BLaER1 (cell line): ENCODE data around the gene SLC35F1.
"Not testable (repeated sequence)": the region's sequence is repeated elsewhere in the genome, so short reads cannot be mapped to it uniquely, and the experiment has no call there.

Experiments used
- H3K27ac ChIP-seq: shearing (Covaris generic); formaldehyde crosslinking; 2 replicates; pipeline ENCODE4 v1.8.1; 2022
- H3K27me3 ChIP-seq: shearing (Covaris generic); formaldehyde crosslinking; 2 replicates; pipeline ENCODE4 v1.8.1; 2022
- H3K36me3 ChIP-seq: shearing (Covaris generic); formaldehyde crosslinking; 2 replicates; pipeline ENCODE4 v1.8.1; 2022
- H3K4me1 ChIP-seq: shearing (Covaris generic); formaldehyde crosslinking; 2 replicates; pipeline ENCODE4 v1.8.1; 2022
- H3K4me2 ChIP-seq: shearing (Covaris generic); formaldehyde crosslinking; 2 replicates; pipeline ENCODE4 v1.8.1; 2022
- H3K4me3 ChIP-seq: shearing (Covaris generic); formaldehyde crosslinking; 2 replicates; pipeline ENCODE4 v1.8.1; 2022
- H3K9ac ChIP-seq: shearing (Covaris generic); formaldehyde crosslinking; 2 replicates; pipeline ENCODE4 v1.8.1; 2022
- H3K9me3 ChIP-seq: shearing (Covaris generic); formaldehyde crosslinking; 2 replicates; pipeline ENCODE4 v1.8.1; 2022
- H4K20me1 ChIP-seq: shearing (Covaris generic); formaldehyde crosslinking; 2 replicates; pipeline ENCODE4 v1.8.1; 2022
- Cebpa-rat ChIP-seq: shearing (Covaris generic); IDR thresholded peaks from 2 replicates; pipeline ENCODE4 v1.8.1; 2022

Gene SLC35F1

GRCh38 chr6:117947234-117947633 lies 40.2 kb downstream of the SLC35F1 start:
- no peak overlapping the region for H3K4me3 ChIP-seq
- H3K4me2 ChIP-seq, result no peak overlapping the region
- H3K36me3 ChIP-seq, result no peaks in the 10 kb centered on the region
- H4K20me1 ChIP-seq, result no peaks in the 10 kb centered on the region
- H3K27me3 ChIP-seq, result no peaks in the 10 kb centered on the region
- TF ChIP-seq Cebpa-rat, result no peak
- no peak overlapping the region for H3K27ac ChIP-seq
- H3K9me3 ChIP-seq, result no peaks in the 10 kb centered on the region
- no peak overlapping the region for H3K9ac ChIP-seq
- no peaks in the 10 kb centered on the region for H3K4me1 ChIP-seq

GRCh38 chr6:117951783-117952182 lies 44.7 kb downstream of the SLC35F1 start:
- no peaks in the 10 kb centered on the region for H3K36me3 ChIP-seq
- no peaks in the 10 kb centered on the region for H4K20me1 ChIP-seq
- no peak overlapping the region for H3K27ac ChIP-seq
- H3K4me2 ChIP-seq, result no peak overlapping the region
- H3K9me3 ChIP-seq, result no peaks in the 10 kb centered on the region
- TF ChIP-seq Cebpa-rat, result no peak
- H3K4me3 ChIP-seq, result no peak overlapping the region
- no peaks in the 10 kb centered on the region for H3K27me3 ChIP-seq
- H3K9ac ChIP-seq, result no peak overlapping the region
- no peaks in the 10 kb centered on the region for H3K4me1 ChIP-seq

GRCh38 chr6:117955684-117956256 lies 48.7 kb downstream of the SLC35F1 start:
- Histone ChIP-seq H3K4me2 (no peak overlapping the region), H3K4me1 (no peaks in the 10 kb centered on the region), H4K20me1 (no peaks in the 10 kb centered on the region), H3K9ac (no peak overlapping the region), H3K9me3 (no peaks in the 10 kb centered on the region), H3K36me3 (no peaks in the 10 kb centered on the region), H3K4me3 (no peak overlapping the region), H3K27ac (no peak overlapping the region), H3K27me3 (no peaks in the 10 kb centered on the region)
- TF ChIP-seq Cebpa-rat, result no peak

GRCh38 chr6:117956386-117956785 lies 49.3 kb downstream of the SLC35F1 start:
- H3K4me2 ChIP-seq, result no peak overlapping the region
- no peaks in the 10 kb centered on the region for H3K9me3 ChIP-seq
- H3K9ac ChIP-seq, result no peak overlapping the region
- no peaks in the 10 kb centered on the region for H3K27me3 ChIP-seq
- no peaks in the 10 kb centered on the region for H3K4me1 ChIP-seq
- no peaks in the 10 kb centered on the region for H4K20me1 ChIP-seq
- H3K27ac ChIP-seq, result no peak overlapping the region
- no peaks in the 10 kb centered on the region for H3K36me3 ChIP-seq
- no peak for TF ChIP-seq Cebpa-rat
- no peak overlapping the region for H3K4me3 ChIP-seq

- no peak overlapping the region for H3K9ac ChIP-seq
- no peaks in the 10 kb centered on the region for H3K36me3 ChIP-seq
- H3K4me2 ChIP-seq, result no peak overlapping the region
- no peaks in the 10 kb centered on the region for H3K9me3 ChIP-seq
- no peaks in the 10 kb centered on the region for H3K27me3 ChIP-seq
- no peak overlapping the region for H3K27ac ChIP-seq
- H3K4me1 ChIP-seq, result no peaks in the 10 kb centered on the region
- H3K4me3 ChIP-seq, result no peak overlapping the region
- no peak for TF ChIP-seq Cebpa-rat
- H4K20me1 ChIP-seq, result no peaks in the 10 kb centered on the region
Measured at GRCh38 chr6:117958536-117958935, 51.5 kb downstream of the SLC35F1 start.

- no peak for TF ChIP-seq Cebpa-rat
- Histone ChIP-seq H3K27ac (no peak overlapping the region), H4K20me1 (no peaks in the 10 kb centered on the region)
Measured at GRCh38 chr6:117960877-117961276, 53.8 kb downstream of the SLC35F1 start.

GRCh38 chr6:117961301-117961700 lies 54.2 kb downstream of the SLC35F1 start:
- Histone ChIP-seq H3K36me3 (no peaks in the 10 kb centered on the region), H4K20me1 (no peaks in the 10 kb centered on the region)
- TF ChIP-seq Cebpa-rat, result no peak

More at GRCh38 chr6:117960877-117961276, 53.8 kb downstream of the SLC35F1 start:
- Histone ChIP-seq H3K4me1 (no peaks in the 10 kb centered on the region), H3K4me2 (no peak overlapping the region), H3K9ac (no peak overlapping the region), H3K4me3 (no peak overlapping the region), H3K27me3 (no peaks in the 10 kb centered on the region), H3K36me3 (no peaks in the 10 kb centered on the region), H3K9me3 (peaks cover 22% of the 10 kb centered on the region)

GRCh38 chr6:117965763-117966162 lies 58.7 kb downstream of the SLC35F1 start:
- H3K27ac ChIP-seq, H3K4me1 ChIP-seq, H4K20me1 ChIP-seq, H3K4me2 ChIP-seq, H3K4me3 ChIP-seq, H3K9ac ChIP-seq, H3K27me3 ChIP-seq, H3K36me3 ChIP-seq: not testable (repeated sequence)
- peaks cover 34% of the 10 kb centered on the region for H3K9me3 ChIP-seq

More at GRCh38 chr6:117961301-117961700, 54.2 kb downstream of the SLC35F1 start:
- no peak overlapping the region for H3K4me3 ChIP-seq
- H3K27ac ChIP-seq, result no peak overlapping the region
- no peaks in the 10 kb centered on the region for H3K4me1 ChIP-seq
- H3K9ac ChIP-seq, result no peak overlapping the region
- H3K27me3 ChIP-seq, result no peaks in the 10 kb centered on the region
- H3K4me2 ChIP-seq, result no peak overlapping the region
- H3K9me3 ChIP-seq, result peaks cover 25% of the 10 kb centered on the region

- Histone ChIP-seq H3K9me3 (peaks cover 24% of the 10 kb centered on the region), H3K36me3 (no peaks in the 10 kb centered on the region), H3K4me1 (no peaks in the 10 kb centered on the region), H3K9ac (no peak overlapping the region), H3K4me2 (no peak overlapping the region), H3K27ac (no peak overlapping the region), H4K20me1 (no peaks in the 10 kb centered on the region), H3K27me3 (no peaks in the 10 kb centered on the region), H3K4me3 (no peak overlapping the region)
- no peak for TF ChIP-seq Cebpa-rat
Measured at GRCh38 chr6:117971637-117972036, 64.6 kb downstream of the SLC35F1 start.

- H3K4me1 ChIP-seq, result no peaks in the 10 kb centered on the region
Measured at GRCh38 chr6:117974914-117975627, 68.0 kb downstream of the SLC35F1 start.

More at GRCh38 chr6:117974914-117975627, 68.0 kb downstream of the SLC35F1 start:
- Histone ChIP-seq H4K20me1 (no peaks in the 10 kb centered on the region), H3K9ac (no peak overlapping the region), H3K4me2 (no peak overlapping the region), H3K27ac (no peak overlapping the region), H3K4me3 (no peak overlapping the region), H3K27me3 (no peaks in the 10 kb centered on the region), H3K36me3 (no peaks in the 10 kb centered on the region), H3K9me3 (peaks cover 23% of the 10 kb centered on the region)
- TF ChIP-seq Cebpa-rat, result no peak
